ENCODE data around the gene C4orf50. TPM values are rescaled to one million over a fixed set of nuclear protein-coding genes. Genes with fewer than 3 reads are reported as not detected.

C4orf50 gene
- total RNA-seq, 1 donor from 2014 or later: 0.12 TPM

DNA sequence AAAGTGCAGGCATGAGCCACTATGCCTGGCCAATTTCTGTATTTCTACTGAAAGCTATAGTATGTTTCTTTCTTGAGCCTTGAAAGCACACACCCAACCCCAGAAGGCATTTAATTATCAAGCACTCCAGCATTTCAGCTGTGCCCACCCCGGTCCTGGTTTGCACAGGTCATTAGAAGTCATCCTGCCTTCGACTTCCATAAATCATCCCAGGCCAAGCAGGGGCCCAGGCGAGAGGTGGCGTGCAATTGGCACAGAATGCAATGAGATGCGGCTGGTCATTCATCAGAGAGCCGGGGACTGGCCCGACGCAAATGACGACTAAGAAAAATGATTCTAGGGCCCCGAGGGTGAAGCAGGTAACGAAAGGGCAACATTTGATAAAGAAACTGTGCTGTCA is 100.6 kb downstream of the C4orf50 start:
- intact Hi-C loops (cut with DNase I): no loop called here
- no peak for ATAC-seq
- H3K4me3 ChIP-seq: no peak overlapping the region

DNA sequence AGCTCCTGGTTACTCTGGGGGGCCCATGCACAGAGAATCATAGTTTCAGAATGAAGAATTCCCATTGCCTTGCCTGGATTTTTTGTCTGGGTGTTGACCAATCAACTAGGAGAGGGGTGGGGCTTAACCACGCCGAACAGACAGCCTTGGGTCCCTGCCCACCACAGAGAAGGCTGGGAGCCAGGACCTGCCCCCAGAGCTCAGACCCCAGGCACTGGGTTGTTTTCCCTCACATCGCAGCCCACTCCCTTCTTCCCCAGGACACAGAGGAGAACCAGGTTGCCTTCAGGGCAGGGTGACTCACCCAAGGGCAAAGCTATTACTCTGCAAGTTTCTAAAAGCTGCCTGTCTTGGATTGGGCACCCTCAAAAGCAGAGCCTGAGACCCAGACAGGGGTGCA is 102.0 kb downstream of the C4orf50 start:
- no peaks in the 10 kb centered on the region for H3K36me3 ChIP-seq
- no peaks in the 10 kb centered on the region for H3K4me1 ChIP-seq
- H3K27ac ChIP-seq: no peak overlapping the region
- TF ChIP-seq, protein P1, sequence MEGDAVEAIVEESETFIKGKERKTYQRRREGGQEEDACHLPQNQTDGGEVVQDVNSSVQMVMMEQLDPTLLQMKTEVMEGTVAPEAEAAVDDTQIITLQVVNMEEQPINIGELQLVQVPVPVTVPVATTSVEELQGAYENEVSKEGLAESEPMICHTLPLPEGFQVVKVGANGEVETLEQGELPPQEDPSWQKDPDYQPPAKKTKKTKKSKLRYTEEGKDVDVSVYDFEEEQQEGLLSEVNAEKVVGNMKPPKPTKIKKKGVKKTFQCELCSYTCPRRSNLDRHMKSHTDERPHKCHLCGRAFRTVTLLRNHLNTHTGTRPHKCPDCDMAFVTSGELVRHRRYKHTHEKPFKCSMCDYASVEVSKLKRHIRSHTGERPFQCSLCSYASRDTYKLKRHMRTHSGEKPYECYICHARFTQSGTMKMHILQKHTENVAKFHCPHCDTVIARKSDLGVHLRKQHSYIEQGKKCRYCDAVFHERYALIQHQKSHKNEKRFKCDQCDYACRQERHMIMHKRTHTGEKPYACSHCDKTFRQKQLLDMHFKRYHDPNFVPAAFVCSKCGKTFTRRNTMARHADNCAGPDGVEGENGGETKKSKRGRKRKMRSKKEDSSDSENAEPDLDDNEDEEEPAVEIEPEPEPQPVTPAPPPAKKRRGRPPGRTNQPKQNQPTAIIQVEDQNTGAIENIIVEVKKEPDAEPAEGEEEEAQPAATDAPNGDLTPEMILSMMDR (IDR thresholded peaks at IDR 0.05): no peak
- intact Hi-C loops (cut with DNase I): no loop called here
- no peak overlapping the region for H3K4me3 ChIP-seq
- H3K9me3 ChIP-seq: no peaks in the 10 kb centered on the region
- ATAC-seq (no peak), DNase-seq (no peak)
- peaks cover 14% of the 10 kb centered on the region for H3K27me3 ChIP-seq

More for the DNA sequence above, 100.6 kb downstream of the C4orf50 start:
- peaks cover 14% of the 10 kb centered on the region for H3K27me3 ChIP-seq
- no peak overlapping the region for H3K27ac ChIP-seq
- TF ChIP-seq, protein P1 (IDR thresholded peaks at IDR 0.05): no peak
- no peaks in the 10 kb centered on the region for H3K9me3 ChIP-seq
- H3K36me3 ChIP-seq: no peaks in the 10 kb centered on the region
- no peaks in the 10 kb centered on the region for H3K4me1 ChIP-seq
- no peak for DNase-seq

DNA sequence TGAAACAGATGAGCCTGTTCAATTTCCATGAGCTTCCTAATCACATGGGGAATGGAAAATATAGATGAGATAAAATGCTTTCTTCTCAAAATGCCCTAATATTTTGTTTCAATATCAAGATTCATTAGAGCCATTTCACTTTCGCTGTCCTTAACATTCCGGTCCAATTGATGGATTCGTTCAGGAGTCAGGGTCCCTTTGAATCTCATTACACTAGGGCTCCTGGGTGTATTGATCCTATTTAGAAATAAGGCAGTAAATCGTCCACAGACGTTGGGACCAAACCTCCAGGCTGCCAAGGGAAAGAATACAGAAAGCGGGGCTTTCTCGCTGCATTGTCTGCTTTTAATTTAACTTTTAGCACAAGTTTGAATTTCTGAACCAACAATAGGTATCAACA is 104.8 kb downstream of the C4orf50 start:
- Histone ChIP-seq H3K36me3 (no peaks in the 10 kb centered on the region), H3K4me1 (no peaks in the 10 kb centered on the region), H3K9me3 (no peaks in the 10 kb centered on the region), H3K4me3 (no peak overlapping the region), H3K27me3 (peaks cover 10% of the 10 kb centered on the region), H3K27ac (no peak overlapping the region)
- no peak for DNase-seq
- ATAC-seq: no peak
- intact Hi-C loops (cut with DNase I): no loop called here
- TF ChIP-seq, protein P1 (IDR thresholded peaks at IDR 0.05): no peak

DNA sequence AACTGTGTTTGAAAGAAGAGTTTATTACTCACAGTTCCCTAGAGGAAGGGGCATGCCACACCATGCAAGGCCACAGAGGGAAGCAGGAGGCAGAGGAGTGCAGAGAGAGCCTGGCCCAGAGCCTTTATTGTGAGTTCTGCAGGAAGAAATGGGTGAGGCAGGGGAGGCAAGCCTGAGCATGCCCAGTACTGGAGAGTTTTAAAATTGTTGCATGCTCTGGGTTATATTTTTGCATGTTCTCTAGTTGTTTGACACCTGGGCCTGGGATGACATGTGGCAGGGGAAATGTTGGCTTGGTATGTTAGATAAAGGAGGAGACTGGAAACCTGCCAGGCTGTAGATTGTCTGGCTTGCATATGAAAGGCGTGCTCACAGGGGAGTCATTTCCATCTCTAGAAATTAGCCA is 105.6 kb downstream of the C4orf50 start:
- peaks cover 6% of the 10 kb centered on the region for H3K27me3 ChIP-seq
- H3K4me1 ChIP-seq: no peaks in the 10 kb centered on the region
- no peak overlapping the region for H3K27ac ChIP-seq
- TF ChIP-seq, protein P1 (IDR thresholded peaks at IDR 0.05): no peak
- intact Hi-C loops (cut with DNase I): no loop called here
- no peak for ATAC-seq
- no peak overlapping the region for H3K4me3 ChIP-seq
- DNase-seq: no peak
- no peaks in the 10 kb centered on the region for H3K9me3 ChIP-seq
- H3K36me3 ChIP-seq: no peaks in the 10 kb centered on the region

DNA sequence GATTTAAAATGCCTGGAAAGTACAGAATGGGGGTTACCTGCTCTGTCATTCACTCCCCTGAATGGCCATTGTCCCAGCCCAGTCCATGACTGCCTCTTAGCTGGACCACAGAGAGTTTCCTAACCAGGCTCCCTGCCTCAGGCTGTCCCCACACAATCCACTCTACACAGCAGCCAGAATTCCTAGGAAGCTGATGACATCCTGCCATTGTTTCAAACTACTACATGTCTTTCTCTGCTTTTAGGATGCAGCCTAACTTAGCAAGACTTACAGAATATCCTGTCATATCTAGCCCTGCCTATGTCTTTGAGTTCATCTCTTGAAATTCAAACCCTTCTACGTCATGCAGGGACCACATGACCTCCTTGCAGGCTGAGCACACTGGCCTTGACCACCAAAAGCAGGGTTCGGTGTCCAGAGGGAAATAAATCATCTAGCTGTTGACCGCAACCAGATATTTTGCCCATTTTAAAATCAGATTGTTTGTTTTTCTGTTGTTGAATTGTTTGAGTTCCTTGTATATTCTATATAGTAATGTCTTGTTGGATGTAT is 109.3 kb downstream of the C4orf50 start:
- intact Hi-C loops (cut with DNase I): no loop called here
- H3K4me3 ChIP-seq: no peak overlapping the region
- H3K27me3 ChIP-seq: peaks cover 16% of the 10 kb centered on the region
- TF ChIP-seq, protein P1 (IDR thresholded peaks at IDR 0.05): no peak
- H3K36me3 ChIP-seq: no peaks in the 10 kb centered on the region
- no peak overlapping the region for H3K27ac ChIP-seq
- peak; percentile 33 for ATAC-seq
- no peaks in the 10 kb centered on the region for H3K4me1 ChIP-seq
- H3K9me3 ChIP-seq: no peaks in the 10 kb centered on the region
- no peak for DNase-seq

DNA sequence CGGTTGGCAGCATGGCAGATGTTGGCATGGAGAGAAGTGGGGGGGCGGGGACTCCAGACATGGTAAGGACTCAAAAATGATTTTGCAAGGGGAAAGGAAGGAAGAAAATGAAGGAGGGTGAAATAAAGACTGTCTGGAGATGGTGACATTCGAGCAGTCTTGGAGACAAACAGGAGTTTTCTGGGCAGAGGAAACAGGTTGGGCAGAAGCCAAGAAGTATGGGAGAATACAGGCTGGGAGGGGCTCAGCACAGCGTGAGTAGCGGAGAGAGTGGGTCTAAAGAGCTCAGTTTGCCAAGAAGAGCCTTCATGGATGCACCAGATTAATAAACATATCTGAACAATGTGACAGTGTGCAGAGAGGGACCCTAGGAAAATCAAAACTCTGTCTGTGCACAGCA is 112.0 kb downstream of the C4orf50 start:
- peaks cover 21% of the 10 kb centered on the region for H3K27me3 ChIP-seq
- intact Hi-C loops (cut with DNase I): no loop called here
- TF ChIP-seq, protein P1 (IDR thresholded peaks at IDR 0.05): no peak

More for the DNA sequence above, 112.0 kb downstream of the C4orf50 start:
- H3K4me3 ChIP-seq: no peak overlapping the region
- H3K27ac ChIP-seq: no peak overlapping the region
- no peaks in the 10 kb centered on the region for H3K4me1 ChIP-seq
- no peaks in the 10 kb centered on the region for H3K36me3 ChIP-seq
- H3K9me3 ChIP-seq: no peaks in the 10 kb centered on the region
- no peak for ATAC-seq
- DNase-seq: no peak

Data from upper lobe of right lung (tissue), 1 donor.